ENCODE measurements around the gene WAPL. TPM values are rescaled to one million over a fixed set of nuclear protein-coding genes. Genes with fewer than 3 reads are reported as not detected.

The WAPL gene
- total RNA-seq, 2 experiments from 2014 or later: 34.3 TPM

GRCh38 chr10:86400705-86401587 lies 120.6 kb downstream of the WAPL start:
- Histone ChIP-seq H3K4me3 (ENCODE audit: low read length) (peak overlapping the region; percentile 88), H3K27ac (ENCODE audit: low read depth in 1 of 2, low read length in 2 of 2) (peak overlapping the region; percentile 63 to 72), H3K27me3 (ENCODE audit: control insufficient read depth in 1 of 2, insufficient read depth in 2 of 2, low read length in 2 of 2) (no peaks in the 10 kb centered on the region), H3K36me3 (ENCODE audit: insufficient read depth, low read length) (no peaks in the 10 kb centered on the region), H3K4me1 (ENCODE audit: insufficient read depth, low read length) (peaks cover 30% of the 10 kb centered on the region), H3K9me3 (ENCODE audit: control insufficient read depth in 1 of 2, insufficient read depth in 1 of 2, low read length in 2 of 2) (no peaks in the 10 kb centered on the region)
- peaks cover 28% of the 10 kb centered on the region for H3K4me1 Mint-ChIP-seq (ENCODE audit: low read depth)
- intact Hi-C loops (cut with DNase I, micrococcal nuclease): loop anchor here (1.0 to 10.0 kb wide), 9 partner anchors 12 to 564 kb away; partner anchors contain the start of genes ADIRF (in 2 of the 2) and WAPL (in 1 of the 2)
- TF ChIP-seq, protein P1, sequence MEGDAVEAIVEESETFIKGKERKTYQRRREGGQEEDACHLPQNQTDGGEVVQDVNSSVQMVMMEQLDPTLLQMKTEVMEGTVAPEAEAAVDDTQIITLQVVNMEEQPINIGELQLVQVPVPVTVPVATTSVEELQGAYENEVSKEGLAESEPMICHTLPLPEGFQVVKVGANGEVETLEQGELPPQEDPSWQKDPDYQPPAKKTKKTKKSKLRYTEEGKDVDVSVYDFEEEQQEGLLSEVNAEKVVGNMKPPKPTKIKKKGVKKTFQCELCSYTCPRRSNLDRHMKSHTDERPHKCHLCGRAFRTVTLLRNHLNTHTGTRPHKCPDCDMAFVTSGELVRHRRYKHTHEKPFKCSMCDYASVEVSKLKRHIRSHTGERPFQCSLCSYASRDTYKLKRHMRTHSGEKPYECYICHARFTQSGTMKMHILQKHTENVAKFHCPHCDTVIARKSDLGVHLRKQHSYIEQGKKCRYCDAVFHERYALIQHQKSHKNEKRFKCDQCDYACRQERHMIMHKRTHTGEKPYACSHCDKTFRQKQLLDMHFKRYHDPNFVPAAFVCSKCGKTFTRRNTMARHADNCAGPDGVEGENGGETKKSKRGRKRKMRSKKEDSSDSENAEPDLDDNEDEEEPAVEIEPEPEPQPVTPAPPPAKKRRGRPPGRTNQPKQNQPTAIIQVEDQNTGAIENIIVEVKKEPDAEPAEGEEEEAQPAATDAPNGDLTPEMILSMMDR (IDR thresholded peaks at IDR 0.05): no peak
- POLR2A ChIA-PET: interaction anchor here (0.7 to 5.0 kb wide), 24 partner anchors 8 to 789 kb away, joined by 3 to 131 read pairs (median 6); partner anchors contain the start of gene WAPL
- H3K9me3 Mint-ChIP-seq: no peaks in the 10 kb centered on the region
- CTCF ChIA-PET: interaction anchor here (1.0 to 5.1 kb wide), 14 partner anchors 8 to 184 kb away, joined by 3 to 58 read pairs (median 4); no protein-coding TSS in a partner anchor
- DNase-seq (peak; percentile 46 to 87 (median 64)), ATAC-seq (ENCODE audit: poor library complexity) (peak; percentile 72)
- H3K27ac Mint-ChIP-seq: peak overlapping the region; percentile 90
- peak overlapping the region; percentile 88 for H3K4me3 Mint-ChIP-seq
- peaks cover 3% of the 10 kb centered on the region for H3K36me3 Mint-ChIP-seq (ENCODE audit: low read depth)
- H3K27me3 Mint-ChIP-seq: no peaks in the 10 kb centered on the region

- H3K9me3 Mint-ChIP-seq: no peaks in the 10 kb centered on the region
- intact Hi-C loops (cut with DNase I, micrococcal nuclease): loop anchor here (1.0 to 10.0 kb wide), 9 partner anchors 13 to 565 kb away; partner anchors contain the start of genes ADIRF (in 2 of the 2) and WAPL (in 1 of the 2)
These were observed 121.5 kb downstream of the WAPL start for GRCh38 chr10:86399879-86400704.

More at GRCh38 chr10:86399879-86400704, 121.5 kb downstream of the WAPL start:
- ChIA-PET CTCF (interaction anchor here (0.6 to 5.1 kb wide), 25 partner anchors 8 to 185 kb away, joined by 3 to 58 read pairs (median 4); no protein-coding TSS in a partner anchor), POLR2A (interaction anchor here (0.7 to 5.0 kb wide), 24 partner anchors 9 to 788 kb away, joined by 3 to 131 read pairs (median 4); partner anchors contain the start of gene WAPL)
- H3K4me3 ChIP-seq (ENCODE audit: low read length): peak overlapping the region; percentile 88
- TF ChIP-seq, protein P1 (IDR thresholded peaks at IDR 0.05): peak; percentile 90
- H3K36me3 Mint-ChIP-seq (ENCODE audit: low read depth): peaks cover 3% of the 10 kb centered on the region
- no peaks in the 10 kb centered on the region for H3K9me3 ChIP-seq (ENCODE audit: control insufficient read depth in 1 of 2, insufficient read depth in 1 of 2, low read length in 2 of 2)
- ATAC-seq (ENCODE audit: poor library complexity) (peak; percentile 79), DNase-seq (peak; percentile 90 to 98 (median 93))
- no peaks in the 10 kb centered on the region for H3K27me3 Mint-ChIP-seq
- H3K4me1 ChIP-seq (ENCODE audit: insufficient read depth, low read length): peaks cover 30% of the 10 kb centered on the region
- H3K4me3 Mint-ChIP-seq: peak overlapping the region; percentile 88
- no peaks in the 10 kb centered on the region for H3K27me3 ChIP-seq (ENCODE audit: control insufficient read depth in 1 of 2, insufficient read depth in 2 of 2, low read length in 2 of 2)
- H3K4me1 Mint-ChIP-seq (ENCODE audit: low read depth): peaks cover 28% of the 10 kb centered on the region
- H3K36me3 ChIP-seq (ENCODE audit: insufficient read depth, low read length): no peaks in the 10 kb centered on the region
- peak overlapping the region; percentile 63 to 72 for H3K27ac ChIP-seq (ENCODE audit: low read depth in 1 of 2, low read length in 2 of 2)
- H3K27ac Mint-ChIP-seq: peak overlapping the region; percentile 90

Data from CD4-positive, alpha-beta T cell (primary cell).